H1 (cell line): ENCODE results near the gene RTN4RL1. TPM values are rescaled to one million over a fixed set of nuclear protein-coding genes. Genes with fewer than 3 reads are reported as not detected.

Experiments
- JUN ChIP-seq: IDR thresholded peaks from 2 replicates; pipeline ENCODE4 v1.6.1; 2011; ENCODE audit warnings: low read depth, mild to moderate bottlenecking, improper control_type of control experiment, low read length
- SIN3A ChIP-seq, 2 experiments: IDR thresholded peaks in 1 of 2; conservative IDR thresholded peaks in 1 of 2; 2 replicates each; pipeline ENCODE4 v1.6.1; 2011 to 2012; ENCODE audit warnings: low read length in 2 of 2, improper control_type of control experiment in 1 of 2, low read depth in 1 of 2, mild to moderate bottlenecking in 1 of 2
- SP1 ChIP-seq: IDR thresholded peaks from 2 replicates; pipeline ENCODE4 v1.6.1; 2011; ENCODE audit warnings: low read depth, low read length
- SRF ChIP-seq: IDR thresholded peaks from 2 replicates; pipeline ENCODE4 v1.6.1; 2011; ENCODE audit warnings: mild to moderate bottlenecking, low read depth, low read length, moderate library complexity
- TBP ChIP-seq: IDR thresholded peaks from 2 replicates; pipeline ENCODE4 v1.6.1; 2011; ENCODE audit warnings: low read depth, low read length, improper control_type of control experiment
- TEAD4 ChIP-seq: IDR thresholded peaks from 2 replicates; pipeline ENCODE4 v1.6.1; 2012; ENCODE audit warnings: low read depth, low read length, inconsistent platforms, mixed read lengths
- polyA plus RNA-seq, 7 experiments: library from polyadenylated mRNA; depleted of rRNA in 3 of 7; stranded (reverse) in 5 of 7; unstranded in 2 of 7; fragments of >200 nt in 5 of 7; fragments of 200-250 nt in 2 of 7; gene quantifications; 1 replicate in 5 of 7; 2 replicates in 1 of 7; 4 replicates in 1 of 7; pipeline versions ENCODE4 v1.2.1 to v1.2.3, GENCODE V29; 2011 to 2013; ENCODE audit warnings: missing spikeins in 2 of 7, mixed read lengths in 2 of 7
- total RNA-seq: library from RNA; stranded (reverse); fragmentation: NEBNext Ultra II Directional; extraction: Animal tissue kit (Norgen Biotek cat#: 25700); gene quantifications from 2 replicates; pipeline ENCODE4 v1.2.1, GENCODE V29; 2021

The RTN4RL1 gene
- total and polyA plus RNA-seq, 2 of the 8 experiments (the other 6 are each of a cell fraction or from before 2014, with no cell fraction given) = 0.09 TPM; not detected in 1

DNA sequence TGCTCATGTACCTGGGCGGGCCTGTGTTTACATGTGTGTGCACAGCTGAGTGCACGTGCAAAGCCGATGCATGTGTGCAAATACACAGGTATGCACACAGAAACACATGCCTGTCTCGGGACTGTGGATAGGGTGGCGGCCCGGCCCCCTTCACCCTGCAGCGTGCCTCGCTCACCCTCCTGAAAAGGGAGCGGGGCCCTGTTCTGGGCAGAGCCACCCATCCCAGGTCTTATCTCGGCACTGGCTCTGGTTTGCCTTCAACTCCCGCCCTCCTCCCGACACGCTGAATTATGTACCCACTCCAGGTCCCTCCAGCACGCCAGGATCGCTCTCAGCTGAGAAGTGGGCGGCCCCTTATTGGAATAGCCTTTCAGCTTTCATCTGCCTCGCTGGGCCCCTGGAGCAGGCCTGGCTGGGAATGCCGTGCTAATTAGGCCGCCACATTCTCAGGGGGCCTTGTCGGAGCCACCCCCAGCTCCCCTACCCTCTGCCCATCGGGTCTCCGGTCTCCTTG lies 77.8 kb downstream of the RTN4RL1 start (continued):
- TF ChIP-seq JUN (no peak), SIN3A (conservative IDR thresholded peaks at IDR 0.05 in 1 of 2, IDR thresholded peaks at IDR 0.05 in 1 of 2; ENCODE audit: low read depth in 1 of 2, low read length in 2 of 2) (no peak), SP1 (no peak), SRF (no peak), TBP (no peak), TEAD4 (no peak)
